MM.1S (cell line): ENCODE measurements around the gene EXOSC3.

Experiments
- DNase-seq: peaks from one replicate; pipeline ENCODE4 v3.0.0-alpha.2; 2015
- H2AFZ ChIP-seq: fragments of 300-600 bp; sonication (generic); 2 replicates; pipeline ENCODE4 v1.6.0; 2016; ENCODE audit warnings: antibody characterized with exemption, low read length
- H3F3A ChIP-seq: fragments of 300-600 bp; sonication (generic); 2 replicates; pipeline ENCODE4 v1.6.1; 2016; ENCODE audit warnings: mild to moderate bottlenecking, antibody characterized with exemption, low read length, moderate library complexity, mixed read lengths; ENCODE audit not compliant: insufficient read depth
- H3K27ac ChIP-seq: fragments of 300-600 bp; sonication (generic); 2 replicates; pipeline ENCODE4 v1.5.1; 2016; ENCODE audit warnings: mild to moderate bottlenecking, low read length
- H3K27me3 ChIP-seq: fragments of 300-600 bp; sonication (generic); replicated peaks from 2 replicates; pipeline ENCODE4 v1.6.0; 2016; ENCODE audit warnings: low read length; ENCODE audit not compliant: insufficient read depth
- H3K36me3 ChIP-seq: fragments of 300-600 bp; sonication (generic); replicated peaks from 2 replicates; pipeline ENCODE4 v1.6.1; 2016; ENCODE audit warnings: mild to moderate bottlenecking, low read length, mixed read lengths; ENCODE audit not compliant: insufficient read depth
- H3K4me1 ChIP-seq: fragments of 300-600 bp; sonication (generic); 2 replicates; pipeline ENCODE4 v1.6.1; 2016; ENCODE audit warnings: low read length, mixed read lengths
- H3K4me2 ChIP-seq: fragments of 300-600 bp; sonication (generic); 2 replicates; pipeline ENCODE4 v1.6.0; 2016; ENCODE audit warnings: low read depth, low read length
- H3K4me3 ChIP-seq: fragments of 300-600 bp; sonication (generic); 2 replicates; pipeline ENCODE4 v1.5.1; 2016; ENCODE audit warnings: low read length, mixed read lengths
- H3K79me2 ChIP-seq: fragments of 300-600 bp; sonication (generic); 2 replicates; pipeline ENCODE4 v1.6.1; 2016; ENCODE audit warnings: mixed run types, low read length, mixed read lengths
- H3K9ac ChIP-seq: fragments of 300-600 bp; sonication (generic); 2 replicates; pipeline ENCODE4 v1.6.1; 2016; ENCODE audit warnings: low read length, mixed read lengths
- H3K9me2 ChIP-seq: fragments of 300-600 bp; sonication (generic); replicated peaks from 2 replicates; pipeline ENCODE4 v1.6.1; 2016; ENCODE audit warnings: mild to moderate bottlenecking, low read length, mixed read lengths; ENCODE audit not compliant: insufficient read depth
- H3K9me3 ChIP-seq: fragments of 300-600 bp; sonication (generic); replicated peaks from 2 replicates; pipeline ENCODE4 v1.6.1; 2016; ENCODE audit warnings: mild to moderate bottlenecking, low read length, mixed read lengths; ENCODE audit not compliant: insufficient read depth
- H4K20me1 ChIP-seq: fragments of 300-600 bp; sonication (generic); 2 replicates; pipeline ENCODE4 v1.6.1; 2016; ENCODE audit warnings: mild to moderate bottlenecking, low read length, moderate library complexity, mixed read lengths; ENCODE audit not compliant: insufficient read depth
- CTCF ChIP-seq: fragments of 300-600 bp; sonication (generic); IDR thresholded peaks from 2 replicates; pipeline ENCODE4 v1.5.1; 2016; ENCODE audit warnings: antibody characterized with exemption, low read length, mixed read lengths
- EZH2 ChIP-seq: fragments of 300-600 bp; sonication (generic); optimal IDR thresholded peaks from 2 replicates; pipeline ENCODE3; 2017; ENCODE audit warnings: low read depth, mild to moderate bottlenecking, antibody characterized with exemption, low read length, mixed read lengths
- EZH2phosphoT487 ChIP-seq: fragments of 300-600 bp; sonication (generic); IDR thresholded peaks from 2 replicates; pipeline ENCODE4 v1.6.1; 2018; ENCODE audit warnings: antibody characterized with exemption, low read length

EXOSC3 gene

DNA sequence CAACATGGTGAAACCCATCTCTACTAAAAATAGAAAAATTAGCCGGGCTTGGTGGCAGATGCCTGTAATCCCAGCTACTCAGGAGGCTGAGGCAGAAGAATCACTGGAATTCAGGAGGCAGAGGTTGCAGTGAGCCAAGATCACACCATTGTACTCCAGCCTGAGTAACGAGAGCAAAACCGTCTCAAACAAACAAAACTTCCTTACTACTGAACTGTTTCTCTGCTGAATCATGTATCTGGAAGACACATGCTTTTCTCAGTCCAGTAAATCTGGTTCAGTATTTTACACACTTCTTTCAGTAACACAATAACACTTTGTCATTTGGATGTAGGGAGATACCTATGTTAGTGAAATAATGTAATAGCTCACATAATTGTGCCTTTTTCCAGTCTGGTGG, 23.4 kb downstream of the EXOSC3 start:
- no peak overlapping the region for H3K4me2 ChIP-seq
- H3K9me2 ChIP-seq = no peaks in the 10 kb centered on the region
- DNase-seq = no peak
- no peak overlapping the region for H3K9ac ChIP-seq
- no peak overlapping the region for H2AFZ ChIP-seq
- no peaks in the 10 kb centered on the region for H3K79me2 ChIP-seq
- no peaks in the 10 kb centered on the region for H3K9me3 ChIP-seq
- H3K4me1 ChIP-seq = no peaks in the 10 kb centered on the region
- no peak overlapping the region for H3K4me3 ChIP-seq
- H3K36me3 ChIP-seq = no peaks in the 10 kb centered on the region
- H3K27me3 ChIP-seq = no peaks in the 10 kb centered on the region
- no peaks in the 10 kb centered on the region for H3F3A ChIP-seq
- no peak for TF ChIP-seq CTCF
- TF ChIP-seq EZH2phosphoT487 = no peak
- TF ChIP-seq EZH2 = no peak
- H3K27ac ChIP-seq = no peak overlapping the region
- H4K20me1 ChIP-seq = no peaks in the 10 kb centered on the region

- no peaks in the 10 kb centered on the region for H4K20me1 ChIP-seq
- TF ChIP-seq EZH2phosphoT487 (no peak), EZH2 (no peak), CTCF (no peak)
Measured at GRCh38 chr9:37760416-37761161, 24.3 kb downstream of the EXOSC3 start.

DNA sequence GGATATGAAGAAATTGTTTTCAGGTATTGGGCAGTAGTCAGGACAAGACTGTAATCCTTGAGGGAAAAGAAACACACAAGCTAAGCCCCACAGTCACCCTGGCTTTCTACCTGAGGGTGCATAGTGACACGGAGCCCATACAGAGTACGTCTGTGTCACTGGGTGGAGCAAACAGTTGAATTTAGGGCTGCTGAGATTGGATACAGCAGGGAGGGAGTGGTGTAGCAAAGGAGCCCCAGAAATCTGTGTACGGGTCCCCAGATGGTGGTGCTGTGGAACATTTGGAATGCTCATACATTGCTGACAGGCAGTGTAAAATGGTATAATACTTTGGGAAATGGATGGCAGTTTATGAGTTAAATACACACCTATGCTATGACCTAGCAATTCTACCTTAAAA, 26.1 kb downstream of the EXOSC3 start:
- H3K9me2 ChIP-seq = no peaks in the 10 kb centered on the region
- no peak overlapping the region for H3K27ac ChIP-seq
- H4K20me1 ChIP-seq = no peaks in the 10 kb centered on the region
- H3K4me3 ChIP-seq = no peak overlapping the region
- peaks cover 5% of the 10 kb centered on the region; the same call in 1 of the 2 replicates for H3K4me1 ChIP-seq
- no peaks in the 10 kb centered on the region for H3K9me3 ChIP-seq
- peaks cover 9% of the 10 kb centered on the region for H3K79me2 ChIP-seq
- H3K4me2 ChIP-seq = no peak overlapping the region
- TF ChIP-seq EZH2phosphoT487 = no peak
- TF ChIP-seq CTCF = no peak
- TF ChIP-seq EZH2 = no peak
- no peak overlapping the region for H2AFZ ChIP-seq
- H3F3A ChIP-seq = no peaks in the 10 kb centered on the region
- no peaks in the 10 kb centered on the region for H3K27me3 ChIP-seq
- no peak overlapping the region for H3K9ac ChIP-seq
- H3K36me3 ChIP-seq = no peaks in the 10 kb centered on the region
- DNase-seq = no peak

More at GRCh38 chr9:37760416-37761161, 24.3 kb downstream of the EXOSC3 start:
- Histone ChIP-seq H3K27me3 (no peaks in the 10 kb centered on the region), H3K27ac (no peak overlapping the region), H3K4me1 (no peaks in the 10 kb centered on the region), H3K4me3 (no peak overlapping the region), H3K4me2 (no peak overlapping the region), H2AFZ (no peak overlapping the region), H3K9me3 (no peaks in the 10 kb centered on the region), H3F3A (no peaks in the 10 kb centered on the region), H3K36me3 (no peaks in the 10 kb centered on the region), H3K9ac (no peak overlapping the region), H3K9me2 (no peaks in the 10 kb centered on the region), H3K79me2 (no peaks in the 10 kb centered on the region)
- no peak for DNase-seq
